ENCODE measurements around the gene SPATA22. TPM values are rescaled to one million over a fixed set of nuclear protein-coding genes. Genes with fewer than 3 reads are reported as not detected.
"Not testable (repeated sequence)": the region's sequence is repeated elsewhere in the genome, so short reads cannot be mapped to it uniquely, and the experiment has no call there.

Gene SPATA22
- total RNA-seq, 2 experiments from 2014 or later, result not detected

DNA sequence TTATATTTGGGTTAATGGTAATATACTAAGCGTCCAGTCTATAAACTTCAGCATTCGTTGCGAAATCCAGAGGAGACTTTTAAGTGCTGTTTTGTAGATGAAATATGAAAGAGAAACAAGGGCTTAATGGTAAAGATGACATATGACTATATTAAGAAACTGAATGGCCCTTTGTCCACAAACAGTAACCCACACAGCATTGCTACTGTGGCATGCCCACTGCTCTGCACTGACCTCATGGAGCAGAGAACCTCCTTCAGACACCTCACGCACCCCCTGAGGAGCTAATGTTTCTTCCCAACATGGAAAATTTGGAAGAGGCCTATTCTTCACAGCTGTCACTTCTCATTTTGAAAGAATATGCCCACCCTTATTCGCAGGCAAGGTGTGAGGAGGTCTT, 30.8 kb upstream of the SPATA22 start:
- POLR2A ChIA-PET, result no interaction called here
- no peak overlapping the region for H3K4me3 Mint-ChIP-seq
- no peak overlapping the region for H3K27ac Mint-ChIP-seq
- no peaks in the 10 kb centered on the region for H3K4me1 Mint-ChIP-seq
- DNase-seq, result no peak
- H3K27me3 Mint-ChIP-seq, result peaks cover 7% of the 10 kb centered on the region
- no peaks in the 10 kb centered on the region for H3K9me3 Mint-ChIP-seq
- CTCF ChIA-PET, result no interaction called here
- no peaks in the 10 kb centered on the region for H3K36me3 Mint-ChIP-seq (ENCODE audit: low read depth)

DNA sequence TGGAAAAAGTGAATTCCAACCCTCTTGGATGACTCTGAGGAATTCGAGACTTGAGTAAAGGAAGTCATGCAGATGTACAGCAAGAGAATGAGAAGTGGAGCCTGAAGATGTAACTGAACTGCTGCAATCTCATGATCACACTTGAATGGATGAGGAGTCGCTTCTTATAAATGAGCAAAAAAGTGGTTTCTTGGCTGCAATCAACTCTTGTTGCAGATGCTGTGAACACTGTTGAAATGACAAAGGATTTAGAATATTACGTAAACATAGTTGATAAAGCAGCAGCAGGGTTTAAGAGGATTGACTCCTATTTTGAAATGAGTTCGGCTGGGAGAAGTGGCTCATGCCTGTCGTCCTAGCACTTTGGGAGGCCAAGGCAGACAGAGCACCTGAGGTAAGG, 29.7 kb upstream of the SPATA22 start:
- no peak for DNase-seq
- no peak overlapping the region for H3K27ac Mint-ChIP-seq
- H3K9me3 Mint-ChIP-seq, result no peaks in the 10 kb centered on the region

DNA sequence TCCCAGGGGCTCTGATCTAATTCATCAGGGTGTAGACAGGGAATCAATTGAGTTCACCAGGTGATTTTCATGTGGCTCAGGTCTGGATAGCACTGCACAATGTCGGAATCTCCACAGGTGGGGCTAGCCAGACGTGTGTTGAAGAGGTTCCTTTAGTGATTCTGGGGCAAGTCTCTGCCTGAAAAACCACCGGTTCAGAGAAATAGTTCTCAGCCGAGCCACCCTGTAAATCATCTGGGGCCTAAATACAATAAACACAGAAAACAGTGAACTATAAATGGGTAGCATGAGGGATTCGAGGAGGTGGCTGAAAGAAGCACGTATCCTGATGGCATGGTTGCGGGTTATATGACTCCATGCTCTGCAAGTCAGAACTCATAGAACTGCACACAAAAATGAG, 25.5 kb upstream of the SPATA22 start:
- Mint-ChIP-seq H3K27ac (no peak overlapping the region), H3K27me3 (peaks cover 7% of the 10 kb centered on the region), H3K9me3 (no peaks in the 10 kb centered on the region), H3K4me3 (no peak overlapping the region), H3K4me1 (no peaks in the 10 kb centered on the region), H3K36me3 (ENCODE audit: low read depth) (no peaks in the 10 kb centered on the region)
- no peak for DNase-seq
- ChIA-PET CTCF (no interaction called here), POLR2A (no interaction called here)

More for the DNA sequence above, 29.7 kb upstream of the SPATA22 start:
- ChIA-PET POLR2A (no interaction called here), CTCF (no interaction called here)
- H3K4me1 Mint-ChIP-seq, result no peaks in the 10 kb centered on the region
- peaks cover 7% of the 10 kb centered on the region for H3K27me3 Mint-ChIP-seq
- H3K4me3 Mint-ChIP-seq, result no peak overlapping the region
- H3K36me3 Mint-ChIP-seq (ENCODE audit: low read depth), result no peaks in the 10 kb centered on the region

DNA sequence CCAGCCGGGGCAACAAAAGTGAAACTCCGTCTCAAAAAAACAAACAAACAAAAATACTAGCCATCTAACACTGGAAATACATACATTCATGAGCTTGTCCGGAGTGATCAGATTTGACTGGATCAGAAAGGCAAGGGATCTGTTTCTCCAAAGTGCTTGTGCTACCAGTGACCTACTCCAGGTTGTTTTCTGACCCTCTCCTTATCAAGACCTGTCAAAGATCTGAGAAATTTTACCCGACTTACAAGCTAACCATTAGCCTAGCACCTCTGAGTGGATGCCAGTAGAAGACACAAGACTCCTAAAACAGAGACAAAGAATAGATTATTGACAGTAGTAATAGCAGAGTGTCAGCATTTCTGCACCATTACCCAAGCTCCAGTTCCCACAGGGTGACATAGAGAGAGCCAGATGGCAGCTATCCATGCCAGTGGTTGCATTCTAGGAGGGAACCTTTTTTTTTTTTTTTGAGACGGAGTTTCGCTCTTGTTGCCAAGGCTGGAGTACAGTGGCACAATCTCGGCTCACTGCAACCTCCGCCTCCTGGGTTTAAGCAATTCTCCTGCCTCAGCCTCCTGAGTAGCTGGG, 14.0 kb upstream of the SPATA22 start:
- H3K4me1 Mint-ChIP-seq, result no peaks in the 10 kb centered on the region
- no peak for DNase-seq
- ChIA-PET POLR2A (no interaction called here), CTCF (no interaction called here)
- no peak overlapping the region for H3K4me3 Mint-ChIP-seq
- H3K27me3 Mint-ChIP-seq, result peaks cover 42% of the 10 kb centered on the region
- H3K36me3 Mint-ChIP-seq (ENCODE audit: low read depth), result no peaks in the 10 kb centered on the region
- H3K9me3 Mint-ChIP-seq, result no peaks in the 10 kb centered on the region
- H3K27ac Mint-ChIP-seq, result no peak overlapping the region

DNA sequence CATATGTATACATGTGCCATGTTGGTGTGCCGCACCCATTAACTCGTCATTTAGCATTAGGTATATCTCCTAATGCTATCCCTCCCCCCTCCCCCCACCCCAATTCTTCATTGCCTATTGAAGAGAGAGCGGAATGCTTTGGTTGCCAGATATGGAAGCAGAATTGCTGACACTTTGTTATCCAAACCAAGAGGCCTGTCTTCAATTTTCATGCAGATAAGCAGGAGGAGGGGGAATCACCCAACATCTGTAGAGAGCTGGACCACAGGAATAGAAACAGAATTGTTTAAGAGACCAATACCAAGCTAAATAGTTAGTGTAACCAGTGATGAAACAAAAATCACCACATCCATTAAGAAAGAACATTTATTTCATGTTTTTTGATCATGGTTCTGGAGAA, 11.2 kb upstream of the SPATA22 start:
- DNase-seq, result no peak
- ChIA-PET POLR2A (no interaction called here), CTCF (interaction anchor here (0.6 kb wide), 1 partner anchor 11 kb away, joined by 4 read pairs; no protein-coding TSS in a partner anchor)
- Mint-ChIP-seq H3K4me3 (no peak overlapping the region), H3K36me3 (ENCODE audit: low read depth) (no peaks in the 10 kb centered on the region), H3K27me3 (peaks cover 38% of the 10 kb centered on the region), H3K27ac (no peak overlapping the region), H3K4me1 (no peaks in the 10 kb centered on the region), H3K9me3 (no peaks in the 10 kb centered on the region)

DNA sequence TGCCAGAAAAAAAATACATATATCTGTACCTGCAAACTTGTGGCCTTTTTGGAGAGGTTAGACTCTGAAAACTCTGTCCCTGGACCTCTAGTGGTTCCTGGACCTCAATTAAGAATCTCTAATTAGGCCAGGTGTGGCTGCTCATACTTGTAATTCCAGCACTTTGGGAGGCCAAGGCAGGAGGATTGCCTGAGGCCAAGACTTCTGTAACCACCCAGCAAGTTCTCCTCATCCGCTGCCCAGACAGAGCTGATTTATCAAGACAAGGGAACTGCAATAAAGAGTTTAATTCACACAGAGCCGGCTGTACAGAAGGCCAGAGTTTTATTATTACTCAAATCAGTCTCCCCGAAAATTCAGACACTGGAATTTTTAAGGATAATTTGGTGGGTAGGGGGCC, 8.4 kb upstream of the SPATA22 start:
- CTCF ChIA-PET, result no interaction called here
- Mint-ChIP-seq H3K27me3 (peaks cover 24% of the 10 kb centered on the region), H3K9me3 (no peaks in the 10 kb centered on the region), H3K4me1 (no peaks in the 10 kb centered on the region), H3K36me3 (ENCODE audit: low read depth) (no peaks in the 10 kb centered on the region), H3K4me3 (no peak overlapping the region), H3K27ac (no peak overlapping the region)
- DNase-seq, result no peak
- POLR2A ChIA-PET, result no interaction called here

DNA sequence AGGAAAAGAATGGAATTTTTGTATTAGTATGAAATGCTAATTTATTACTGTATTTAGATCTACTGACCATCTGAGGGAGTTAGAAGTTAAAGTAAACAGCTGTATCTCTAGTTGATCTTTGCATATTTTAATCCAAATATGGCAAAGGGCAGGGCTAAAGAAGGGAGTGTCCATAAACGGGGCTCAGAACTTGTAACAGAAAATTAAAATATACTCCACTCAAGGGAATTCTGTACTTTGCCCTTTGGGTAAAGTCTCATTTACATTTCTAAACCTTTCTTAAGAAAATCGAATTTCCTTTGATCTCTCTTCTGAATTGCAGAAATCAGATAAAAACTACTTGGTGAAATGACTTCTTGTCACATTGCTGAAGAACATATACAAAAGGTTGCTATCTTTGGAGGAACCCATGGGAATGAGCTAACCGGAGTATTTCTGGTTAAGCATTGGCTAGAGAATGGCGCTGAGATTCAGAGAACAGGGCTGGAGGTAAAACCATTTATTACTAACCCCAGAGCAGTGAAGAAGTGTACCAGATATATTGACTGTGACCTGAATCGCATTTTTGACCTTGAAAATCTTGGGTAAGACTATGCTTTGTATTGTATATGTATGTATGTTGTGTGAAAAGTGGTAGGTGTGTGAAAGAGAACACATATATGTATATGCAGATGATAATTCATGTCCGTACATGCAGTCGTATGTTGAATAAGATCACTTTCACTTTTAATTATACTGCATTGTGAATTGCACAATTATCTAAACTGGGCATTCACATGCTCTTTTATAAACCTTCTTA, 4.4 kb upstream of the SPATA22 start, which contains the start of gene ASPA:
Gene ASPA (plus strand): TSS at position 186 of the 799 bp plus-strand sequence. CDS start 163 bp downstream, at position 349.
- no peaks in the 10 kb centered on the region for H3K36me3 Mint-ChIP-seq (ENCODE audit: low read depth)

DNA sequence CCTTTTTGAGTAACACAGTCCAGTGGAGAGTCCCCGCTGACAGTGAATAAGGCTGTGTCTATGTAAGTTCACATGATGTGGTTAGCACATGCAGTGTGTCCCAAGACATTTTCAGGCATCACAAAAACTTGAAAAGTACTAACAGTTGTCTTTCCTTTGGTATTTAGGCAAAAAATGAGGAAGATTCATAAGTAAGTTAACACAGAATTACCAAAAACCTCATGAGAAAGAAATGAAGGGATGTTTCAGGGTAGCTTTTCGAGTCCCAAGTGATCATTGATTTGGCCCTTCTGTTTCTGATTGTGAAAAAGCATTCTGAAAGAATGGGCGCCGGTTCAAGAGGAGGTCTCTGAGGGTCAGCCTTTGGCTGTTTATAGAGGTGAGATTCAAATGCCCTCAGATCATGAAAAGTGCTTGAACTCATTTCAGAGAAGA, 3.6 kb upstream of the SPATA22 start:
- Mint-ChIP-seq H3K27ac (no peak overlapping the region), H3K27me3 (peaks cover 5% of the 10 kb centered on the region), H3K9me3 (no peaks in the 10 kb centered on the region), H3K36me3 (ENCODE audit: low read depth) (no peaks in the 10 kb centered on the region), H3K4me3 (no peak overlapping the region), H3K4me1 (no peaks in the 10 kb centered on the region)
- DNase-seq, result no peak
- ChIA-PET CTCF (no interaction called here), POLR2A (no interaction called here)

More for the DNA sequence above, 4.4 kb upstream of the SPATA22 start, which contains the start of gene ASPA:
- DNase-seq, result no peak
- Mint-ChIP-seq H3K4me1 (no peaks in the 10 kb centered on the region), H3K27me3 (peaks cover 11% of the 10 kb centered on the region), H3K27ac (no peak within 1 kb of the TSS), H3K9me3 (no peaks in the 10 kb centered on the region), H3K4me3 (no peak within 1 kb of the TSS)
- ChIA-PET POLR2A (no interaction called here), CTCF (no interaction called here)

DNA sequence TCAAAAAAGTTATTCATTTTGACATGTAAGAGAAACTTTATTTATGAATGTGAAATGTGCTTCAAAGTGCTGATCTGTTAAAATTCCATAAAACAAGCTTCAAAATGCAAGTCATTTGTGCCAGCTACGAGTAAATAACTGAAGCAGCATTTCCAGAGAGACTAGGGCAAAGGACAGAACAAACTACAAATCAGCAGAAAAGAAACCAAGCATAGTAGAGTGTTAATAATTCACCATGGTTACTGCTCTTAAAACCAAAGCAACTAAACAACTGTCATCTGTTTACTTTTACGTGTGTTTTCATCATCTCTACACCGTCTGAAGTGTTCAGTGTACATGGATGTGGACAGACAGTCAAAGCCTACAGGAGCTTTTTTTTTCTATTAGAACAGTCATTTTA, 2.6 kb upstream of the SPATA22 start:
- Mint-ChIP-seq H3K27ac (no peak overlapping the region), H3K4me1 (no peaks in the 10 kb centered on the region), H3K36me3 (ENCODE audit: low read depth) (no peaks in the 10 kb centered on the region), H3K9me3 (no peaks in the 10 kb centered on the region), H3K4me3 (no peak overlapping the region), H3K27me3 (peaks cover 5% of the 10 kb centered on the region)
- ChIA-PET CTCF (no interaction called here), POLR2A (no interaction called here)
- DNase-seq, result no peak

DNA sequence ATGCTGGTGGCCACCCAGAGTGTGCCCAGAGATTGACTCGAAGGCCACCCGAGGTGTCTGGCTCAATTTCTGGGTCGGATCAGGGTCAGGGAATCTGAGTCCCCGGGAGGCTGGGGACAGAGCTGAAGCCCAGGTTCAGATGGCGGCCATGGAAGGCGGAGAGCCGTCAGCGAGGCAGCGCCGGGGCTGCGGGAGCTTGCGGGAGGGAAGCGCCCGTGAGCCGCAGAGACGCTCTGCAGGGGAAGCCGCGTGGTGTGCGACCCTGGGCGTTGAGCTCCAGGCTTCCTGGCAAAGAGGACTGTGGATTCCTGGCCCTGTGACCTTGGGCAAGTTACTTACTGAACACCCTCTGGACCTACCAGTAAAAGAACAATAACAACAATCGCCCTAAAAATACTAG, 518 bp upstream of the SPATA22 start:
- H3K4me1 Mint-ChIP-seq, result no peaks in the 10 kb centered on the region
- H3K9me3 Mint-ChIP-seq, result no peaks in the 10 kb centered on the region
- no peak overlapping the region for H3K27ac Mint-ChIP-seq
- CTCF ChIA-PET, result no interaction called here
- no peak overlapping the region for H3K4me3 Mint-ChIP-seq
- H3K36me3 Mint-ChIP-seq (ENCODE audit: low read depth), result no peaks in the 10 kb centered on the region
- POLR2A ChIA-PET, result no interaction called here
- DNase-seq, result no peak
- peaks cover 2% of the 10 kb centered on the region for H3K27me3 Mint-ChIP-seq

DNA sequence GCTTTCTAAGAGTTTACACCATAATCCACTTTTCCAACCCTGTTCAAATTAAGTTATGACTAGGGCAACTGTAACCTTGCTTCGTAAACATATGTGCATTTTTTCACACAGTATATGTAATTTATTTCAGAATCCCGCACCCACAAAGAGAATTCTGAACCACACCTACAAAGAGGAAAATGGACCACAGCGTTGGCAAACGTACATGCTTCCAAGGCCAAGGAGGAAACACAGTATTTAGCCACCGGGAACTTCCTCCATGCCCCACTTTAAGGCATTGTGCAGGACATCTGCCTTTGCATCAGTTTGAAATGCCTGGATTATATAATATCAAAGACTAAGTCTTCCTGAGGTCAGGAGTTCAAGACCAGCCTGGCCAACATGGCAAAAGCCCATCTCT, 2.1 kb downstream of the SPATA22 start:
- CTCF ChIA-PET, result no interaction called here
- Mint-ChIP-seq H3K9me3 (no peaks in the 10 kb centered on the region), H3K4me1 (no peaks in the 10 kb centered on the region), H3K36me3 (ENCODE audit: low read depth) (no peaks in the 10 kb centered on the region), H3K4me3 (no peak overlapping the region), H3K27me3 (peaks cover 2% of the 10 kb centered on the region), H3K27ac (no peak overlapping the region)
- POLR2A ChIA-PET, result no interaction called here
- no peak for DNase-seq

DNA sequence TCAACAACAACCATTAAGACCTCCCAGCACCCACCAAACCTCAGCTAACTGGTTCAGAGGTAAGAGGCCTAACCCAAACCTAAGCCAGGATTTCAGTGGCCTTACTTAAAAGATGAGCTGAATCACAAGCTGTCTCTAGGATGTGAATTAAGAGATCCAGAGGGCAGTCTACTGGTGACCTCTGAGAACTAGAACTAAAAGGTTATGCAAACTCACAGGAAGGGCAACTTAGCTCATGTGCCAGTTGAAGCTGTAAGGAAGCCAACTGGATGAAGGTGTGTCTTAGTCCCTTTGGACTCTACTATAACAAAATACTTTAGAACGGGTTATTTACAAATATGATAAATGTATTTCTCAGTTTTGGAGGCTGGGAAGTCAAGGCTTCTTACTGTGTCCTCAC, 5.3 kb downstream of the SPATA22 start:
- H3K4me3 Mint-ChIP-seq; H3K36me3 Mint-ChIP-seq (ENCODE audit: low read depth); H3K27ac Mint-ChIP-seq; H3K27me3 Mint-ChIP-seq; H3K4me1 Mint-ChIP-seq; H3K9me3 Mint-ChIP-seq; CTCF ChIA-PET; POLR2A ChIA-PET; DNase-seq: not testable (repeated sequence)

DNA sequence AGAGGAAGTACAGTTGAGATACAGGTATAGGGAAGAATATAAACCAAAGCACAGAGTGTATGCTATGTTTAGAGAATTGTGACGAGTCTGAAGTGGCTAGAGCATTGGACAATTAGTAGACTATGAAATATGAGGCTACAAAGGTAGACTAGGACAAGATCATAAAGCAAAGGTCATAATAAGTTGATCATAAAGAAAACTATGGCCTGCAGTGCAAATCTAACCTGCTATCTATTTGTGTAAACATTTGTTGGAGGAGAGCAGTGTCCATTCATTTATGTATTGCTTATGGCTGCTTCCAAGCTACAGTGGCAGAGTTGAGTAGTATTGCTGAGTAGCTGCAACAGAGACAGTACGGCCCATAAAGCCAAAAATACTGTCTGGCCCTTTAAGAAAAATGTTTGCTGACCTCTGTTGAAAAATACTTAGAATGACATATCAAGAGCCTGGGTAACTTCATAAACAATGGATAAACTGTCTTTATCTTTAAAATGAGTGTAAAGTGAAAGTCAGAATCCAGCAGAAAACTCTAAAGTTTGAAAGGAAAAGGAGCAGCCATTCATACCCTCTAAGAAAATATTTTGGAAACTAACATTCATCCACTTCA, 23.5 kb downstream of the SPATA22 start:
- DNase-seq, result no peak
- CTCF ChIA-PET, result no interaction called here
- H3K27me3 Mint-ChIP-seq, result peaks cover 12% of the 10 kb centered on the region

DNA sequence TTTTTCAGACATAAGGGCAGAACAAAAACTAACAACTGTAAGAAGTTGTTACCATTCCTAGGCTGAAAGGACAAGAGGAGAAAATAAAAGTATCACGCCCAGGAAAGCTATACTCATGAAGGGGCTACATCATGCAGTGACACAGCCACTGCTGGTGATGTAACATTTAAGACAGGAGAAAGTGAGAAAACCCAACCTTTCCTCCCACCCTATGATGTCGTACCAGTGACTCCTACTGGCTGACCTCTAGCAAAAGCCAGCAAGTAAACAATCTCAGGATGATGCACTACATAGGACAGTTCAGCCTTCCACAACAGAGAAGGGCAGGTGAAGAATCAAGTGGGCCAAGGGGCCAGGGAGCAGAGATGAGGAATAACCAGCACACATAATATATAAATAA, 24.0 kb downstream of the SPATA22 start:
- no peaks in the 10 kb centered on the region for H3K9me3 Mint-ChIP-seq
- no peaks in the 10 kb centered on the region for H3K4me1 Mint-ChIP-seq
- no peak overlapping the region for H3K4me3 Mint-ChIP-seq
- ChIA-PET POLR2A (no interaction called here), CTCF (no interaction called here)
- DNase-seq, result no peak
- no peak overlapping the region for H3K27ac Mint-ChIP-seq
- no peaks in the 10 kb centered on the region for H3K36me3 Mint-ChIP-seq (ENCODE audit: low read depth)
- peaks cover 14% of the 10 kb centered on the region for H3K27me3 Mint-ChIP-seq

More for the DNA sequence above, 23.5 kb downstream of the SPATA22 start:
- POLR2A ChIA-PET, result no interaction called here
- H3K4me1 Mint-ChIP-seq, result no peaks in the 10 kb centered on the region
- no peaks in the 10 kb centered on the region for H3K36me3 Mint-ChIP-seq (ENCODE audit: low read depth)
- H3K27ac Mint-ChIP-seq, result no peak overlapping the region
- H3K4me3 Mint-ChIP-seq, result no peak overlapping the region
- H3K9me3 Mint-ChIP-seq, result no peaks in the 10 kb centered on the region

Measured in activated CD4-positive, alpha-beta memory T cell treated with anti-CD3 and anti-CD28 coated beads, Interleukin-2, amount 10 ng/mL, durations not matched to agents 7 days and 5 days (primary cell).